GM21423 (cell line): ENCODE data around the gene RAB20.
A peak's percentile ranks its signal among the peaks of the same experiment; 100 is the strongest.
"Not testable (repeated sequence)": the region's sequence is repeated elsewhere in the genome, so short reads cannot be mapped to it uniquely, and the experiment has no call there.

ENCODE experiments used
- ATAC-seq: cut with Tn5 transposase; IDR thresholded peaks from one replicate; pipeline ENCODE4 v1.9.1; 2021; ENCODE audit warnings: mild to moderate bottlenecking, moderate library complexity; ENCODE audit not compliant: unreplicated experiment

Gene RAB20

DNA sequence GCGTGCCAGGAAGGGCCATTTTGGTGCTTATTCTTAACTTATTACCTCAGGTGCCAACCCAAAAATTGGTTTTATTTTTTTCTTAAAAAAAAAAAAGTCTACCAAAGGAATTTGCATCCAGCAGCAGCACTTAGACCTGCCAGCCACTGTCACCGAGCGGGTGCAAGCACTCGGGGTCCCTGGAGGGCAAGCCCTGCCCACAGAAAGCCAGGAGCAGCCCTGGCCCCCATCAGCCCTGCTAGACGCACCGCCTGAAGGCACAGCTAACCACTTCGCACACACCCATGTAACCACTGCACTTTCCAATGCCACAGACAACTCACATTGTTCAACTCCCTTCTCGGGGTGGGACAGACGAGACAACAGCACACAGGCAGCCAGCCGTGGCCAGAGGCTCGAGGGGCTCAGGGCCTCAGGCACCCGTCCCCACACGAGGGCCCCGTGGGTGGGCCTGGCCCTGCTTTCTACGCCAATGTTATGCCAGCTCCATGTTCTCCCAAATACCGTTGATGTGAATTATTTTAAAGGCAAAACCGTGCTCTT lies 49.3 kb downstream of the RAB20 start:
- no peak for ATAC-seq

DNA sequence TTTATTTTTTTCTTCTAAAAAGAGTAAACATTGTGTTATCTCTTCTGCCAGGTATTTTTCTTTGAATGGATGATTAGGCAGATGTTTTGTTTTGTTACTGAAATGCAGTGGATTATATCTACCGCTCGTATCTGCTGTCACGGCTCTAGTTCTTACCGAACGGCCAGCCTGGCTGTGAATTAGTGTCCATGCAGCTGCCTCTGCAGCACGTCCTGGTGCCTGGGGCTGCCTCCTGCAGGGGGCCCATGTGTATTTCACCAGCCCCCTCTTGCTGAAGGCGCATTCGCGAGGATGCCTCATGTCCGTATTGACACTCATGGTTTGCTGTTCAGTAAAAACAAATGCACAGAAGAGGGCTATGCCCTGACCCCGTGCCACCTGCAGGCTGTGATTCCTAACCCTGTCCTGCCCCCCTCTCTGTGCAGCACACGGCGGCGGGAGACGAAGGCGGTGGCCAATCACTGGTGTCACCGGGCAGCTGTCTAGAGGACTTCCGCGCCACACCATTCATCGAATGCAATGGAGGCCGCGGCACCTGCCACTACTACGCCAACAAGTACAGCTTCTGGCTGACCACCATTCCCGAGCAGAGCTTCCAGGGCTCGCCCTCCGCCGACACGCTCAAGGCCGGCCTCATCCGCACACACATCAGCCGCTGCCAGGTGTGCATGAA lies 49.9 kb downstream of the RAB20 start:
- no peak for ATAC-seq

DNA sequence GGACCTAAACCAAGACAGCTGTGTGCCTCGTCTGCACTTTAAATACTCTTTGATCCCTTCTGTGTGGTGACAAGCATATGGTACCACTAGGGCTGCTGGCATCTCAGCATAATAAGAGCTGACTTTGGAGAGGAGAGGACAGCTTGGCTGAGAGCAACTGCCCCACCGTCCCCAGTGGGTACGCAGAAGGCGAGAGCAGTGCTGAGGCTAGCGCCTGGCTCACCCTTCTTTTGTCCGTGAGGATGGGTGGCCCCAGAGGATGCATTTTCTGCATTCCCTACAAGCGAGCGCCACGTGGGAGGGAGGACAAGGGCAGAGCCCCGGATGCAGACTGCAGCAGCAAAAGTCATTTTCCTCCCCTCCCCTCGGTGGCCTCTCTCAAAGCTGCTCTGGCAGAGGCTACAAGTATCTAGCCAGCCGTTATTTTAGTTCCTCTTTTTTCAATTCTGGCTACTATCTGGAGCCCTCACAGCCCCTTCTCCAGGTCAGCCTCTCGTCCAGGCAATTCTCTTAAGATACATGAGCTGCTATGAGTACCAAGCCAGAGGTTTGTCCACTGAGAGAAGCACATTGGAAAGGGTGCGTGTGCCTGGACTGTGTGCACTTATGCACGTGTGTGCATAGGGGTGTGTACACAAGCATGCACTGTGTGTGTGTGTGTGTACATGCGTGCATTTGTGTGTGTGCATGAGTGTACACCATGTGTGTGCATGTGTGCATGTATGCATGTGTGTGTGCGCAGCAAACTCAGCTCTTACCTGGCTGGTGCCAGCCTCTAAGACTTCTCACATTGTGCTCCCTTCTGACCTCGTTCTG lies 51.3 kb downstream of the RAB20 start:
- ATAC-seq = peak; percentile 53

DNA sequence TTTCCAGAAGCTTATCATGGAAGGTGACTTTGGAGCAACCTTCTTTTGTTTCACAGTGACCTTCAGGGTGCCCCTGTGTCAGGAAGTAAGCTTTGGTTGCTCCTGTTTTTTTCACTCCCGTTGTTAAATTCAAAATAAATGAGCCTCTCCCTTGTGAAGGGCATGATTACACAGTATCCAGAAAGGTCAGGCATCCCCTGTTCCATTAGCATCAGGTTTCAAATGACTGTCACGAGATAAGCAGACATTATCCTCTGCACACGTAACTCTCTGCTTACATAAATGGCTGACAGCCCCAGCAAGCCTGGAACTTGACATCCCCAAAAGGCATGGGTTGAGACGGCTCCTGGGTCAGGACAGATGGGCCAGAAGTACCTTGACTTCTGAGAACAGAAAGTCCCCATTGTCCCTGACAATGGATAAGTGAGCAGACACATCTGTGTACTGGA lies 52.0 kb downstream of the RAB20 start:
- ATAC-seq = no peak

DNA sequence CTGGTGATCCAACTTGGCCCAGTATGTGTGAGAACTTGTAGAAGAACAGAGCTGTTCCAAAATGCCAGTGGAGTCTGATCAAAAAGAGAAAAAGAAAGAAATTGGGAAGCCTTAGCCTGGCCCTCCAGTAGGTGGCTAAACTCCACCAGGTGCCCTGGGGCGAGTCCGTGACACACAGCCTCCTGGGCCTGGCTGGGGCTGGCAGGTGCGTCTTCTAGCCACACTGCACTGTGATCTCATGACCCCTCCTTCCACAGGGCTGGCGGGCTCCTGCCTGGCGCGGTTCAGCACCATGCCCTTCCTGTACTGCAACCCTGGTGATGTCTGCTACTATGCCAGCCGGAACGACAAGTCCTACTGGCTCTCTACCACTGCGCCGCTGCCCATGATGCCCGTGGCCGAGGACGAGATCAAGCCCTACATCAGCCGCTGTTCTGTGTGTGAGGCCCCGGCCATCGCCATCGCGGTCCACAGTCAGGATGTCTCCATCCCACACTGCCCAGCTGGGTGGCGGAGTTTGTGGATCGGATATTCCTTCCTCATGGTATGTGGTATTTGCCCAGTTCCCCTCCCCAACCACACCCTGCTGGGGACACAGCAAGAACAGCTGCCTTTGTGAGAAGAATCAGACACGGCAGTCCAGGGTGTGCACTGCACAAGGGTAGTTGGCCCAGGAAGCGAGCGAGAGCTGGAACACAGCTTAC lies 53.7 kb downstream of the RAB20 start:
- ATAC-seq = no peak

DNA sequence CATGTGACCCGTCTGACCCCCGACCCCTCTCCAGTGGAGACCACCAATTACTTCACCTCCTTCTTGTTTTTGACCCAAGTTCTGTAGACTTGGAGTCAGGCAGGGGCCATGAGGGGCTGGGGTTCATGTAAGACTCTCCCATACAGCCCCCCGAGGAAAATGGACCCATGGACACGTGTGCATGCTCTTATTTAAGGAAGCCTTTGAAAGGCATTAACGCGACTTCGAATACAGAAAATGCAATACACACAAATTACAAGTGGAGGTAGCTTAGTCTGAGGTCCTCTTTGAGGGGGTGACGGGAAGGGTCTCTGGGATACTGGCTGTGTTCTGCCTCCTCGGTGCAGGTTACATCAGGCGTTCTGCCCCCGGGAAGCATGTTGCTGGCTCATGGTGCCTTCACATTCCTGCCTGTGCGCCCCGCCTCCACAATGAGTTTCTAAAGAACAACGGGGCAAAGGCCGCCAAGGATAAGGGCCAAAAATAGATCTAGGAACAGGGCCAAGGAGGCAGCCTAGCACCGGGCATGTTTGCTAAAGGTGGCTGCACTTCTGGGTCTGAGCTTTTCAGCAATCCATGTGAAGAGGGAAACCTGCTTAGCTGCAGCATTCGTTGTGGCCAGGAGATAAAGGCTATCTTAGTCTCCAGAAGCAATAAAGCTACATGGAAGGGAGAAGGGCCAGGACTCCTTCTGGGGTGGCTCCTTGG lies 54.5 kb downstream of the RAB20 start:
- no peak for ATAC-seq

DNA sequence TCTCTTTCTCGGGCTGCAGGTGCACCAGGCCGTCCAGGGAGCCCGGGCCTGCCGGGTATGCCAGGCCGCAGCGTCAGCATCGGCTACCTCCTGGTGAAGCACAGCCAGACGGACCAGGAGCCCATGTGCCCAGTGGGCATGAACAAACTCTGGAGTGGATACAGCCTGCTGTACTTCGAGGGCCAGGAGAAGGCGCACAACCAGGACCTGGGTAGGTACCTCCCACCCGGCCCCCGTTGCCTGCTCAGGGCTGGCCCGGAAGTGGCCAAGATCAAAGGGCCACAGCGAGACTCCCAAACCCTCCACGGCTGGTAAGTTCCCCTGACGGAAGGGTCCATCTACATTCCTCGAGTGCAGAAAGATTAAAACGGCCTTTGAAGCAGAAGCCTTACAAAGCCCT lies 55.1 kb downstream of the RAB20 start:
- ATAC-seq = no peak

DNA sequence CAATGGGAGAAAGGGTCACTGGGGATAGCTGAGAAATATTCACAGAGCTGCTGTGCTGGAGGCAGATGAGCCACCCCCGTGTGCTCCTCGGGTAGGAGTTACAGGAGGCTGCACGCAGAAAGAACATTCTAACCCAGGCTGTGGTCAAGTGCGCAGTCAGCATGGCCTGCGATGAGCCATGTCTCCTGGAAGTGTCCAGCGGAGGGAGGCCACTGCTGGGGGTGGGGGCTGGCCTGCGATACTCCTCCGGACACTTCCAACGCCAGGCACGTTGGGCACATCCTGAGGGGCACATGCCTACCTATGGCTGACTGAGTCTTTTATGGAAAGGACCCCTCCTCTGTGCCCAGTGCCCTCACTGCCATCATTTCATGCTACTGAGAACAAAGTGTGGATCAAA lies 55.9 kb downstream of the RAB20 start:
- ATAC-seq = no peak

DNA sequence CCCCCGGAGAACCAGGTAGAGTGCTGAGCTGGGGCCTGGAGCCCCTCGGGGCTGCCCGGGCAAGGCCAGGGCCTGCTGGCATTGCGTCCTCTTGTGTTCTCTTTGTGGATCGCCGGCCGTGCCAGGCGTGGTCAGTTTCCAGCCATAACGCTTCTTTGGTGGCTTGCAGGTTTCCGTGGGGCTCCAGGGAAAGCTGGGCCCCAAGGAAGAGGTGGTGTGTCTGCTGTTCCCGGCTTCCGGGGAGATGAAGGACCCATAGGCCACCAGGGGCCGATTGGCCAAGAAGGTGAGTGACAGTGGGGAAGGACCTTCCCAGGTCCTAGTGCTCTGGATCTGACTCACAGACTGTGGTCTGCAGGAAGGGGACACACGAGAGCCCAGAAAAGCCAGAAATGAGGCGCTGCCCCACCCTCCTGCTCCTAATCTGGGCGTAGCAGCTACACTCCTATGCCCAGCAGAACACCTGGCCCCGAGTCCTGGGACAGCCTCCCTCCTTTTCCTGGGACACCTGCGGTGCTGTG lies 57.5 kb downstream of the RAB20 start:
- ATAC-seq = no peak

DNA sequence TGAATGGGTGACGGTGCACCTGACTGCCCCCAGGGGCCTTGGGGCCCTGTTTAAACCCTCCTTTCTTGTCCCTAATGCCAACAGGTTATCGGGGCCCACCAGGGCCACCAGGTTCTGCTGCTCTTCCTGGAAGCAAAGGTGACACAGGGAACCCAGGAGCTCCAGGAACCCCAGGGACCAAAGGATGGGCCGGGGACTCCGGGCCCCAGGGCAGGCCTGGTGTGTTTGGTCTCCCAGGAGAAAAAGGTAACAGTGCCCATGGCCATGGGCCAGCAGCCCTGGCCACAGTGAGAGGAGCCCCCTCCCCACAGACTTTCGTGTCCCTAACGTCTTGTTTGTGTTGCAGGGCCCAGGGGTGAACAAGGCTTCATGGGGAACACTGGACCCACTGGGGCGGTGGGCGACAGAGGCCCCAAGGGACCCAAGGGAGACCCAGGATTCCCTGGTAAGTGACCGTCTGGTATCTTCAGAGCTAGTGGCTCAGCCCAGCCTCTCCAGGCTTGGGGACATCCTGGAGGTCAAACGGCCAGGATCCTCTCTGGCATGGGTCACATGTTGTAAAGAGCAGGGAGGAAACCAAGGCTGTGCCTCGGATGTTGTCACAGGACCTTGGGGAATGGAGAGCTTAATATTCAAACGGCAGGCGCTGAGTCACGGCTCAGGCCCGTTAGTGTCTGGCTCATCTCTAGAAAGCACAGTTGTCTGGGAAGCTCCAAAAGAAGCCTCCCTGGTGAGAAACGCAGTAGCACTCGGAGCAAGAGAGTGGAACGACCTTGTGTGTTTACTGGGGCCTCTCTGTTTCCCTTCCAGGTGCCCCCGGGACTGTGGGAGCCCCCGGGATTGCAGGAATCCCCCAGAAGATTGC lies 58.3 kb downstream of the RAB20 start:
- ATAC-seq = no peak

DNA sequence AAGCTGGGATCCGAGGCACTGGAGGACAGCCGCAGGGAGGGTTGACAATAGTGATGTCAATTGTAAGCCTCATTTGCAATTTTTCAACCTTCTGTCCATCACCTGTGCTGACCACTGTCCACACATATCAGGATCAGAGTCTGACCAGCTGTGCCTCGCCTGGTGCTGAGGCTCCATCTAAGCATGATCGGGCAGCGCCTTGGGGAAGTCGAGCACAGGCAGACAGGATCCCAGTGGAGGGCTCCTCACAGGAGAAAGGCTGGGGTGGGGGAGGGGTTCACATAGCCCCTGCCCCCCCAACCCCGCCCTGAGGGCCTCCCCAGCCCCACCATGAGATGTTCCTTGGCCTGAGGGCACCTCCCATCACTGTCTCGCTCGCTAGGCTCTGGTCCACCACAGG lies 60.3 kb downstream of the RAB20 start:
- no peak for ATAC-seq

DNA sequence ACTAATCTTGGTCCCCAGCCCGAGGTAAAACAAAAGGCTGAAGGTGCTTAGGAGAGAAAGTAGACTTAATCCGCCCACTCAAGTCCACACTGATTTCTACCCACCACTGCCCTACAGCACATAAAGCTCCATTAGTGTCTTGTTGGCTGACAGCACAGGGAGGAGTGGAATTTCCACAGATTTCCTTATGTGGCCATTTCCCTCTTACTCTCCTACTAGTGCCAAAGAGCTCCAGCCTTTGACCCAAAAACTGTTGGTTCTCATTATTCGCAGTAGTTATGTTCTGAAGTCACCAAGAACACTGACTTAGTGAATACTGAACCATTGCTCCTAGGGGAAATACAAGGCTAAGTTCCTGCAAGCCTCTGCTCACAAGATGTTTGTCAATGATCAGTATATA lies 61.2 kb downstream of the RAB20 start:
- ATAC-seq = no peak

DNA sequence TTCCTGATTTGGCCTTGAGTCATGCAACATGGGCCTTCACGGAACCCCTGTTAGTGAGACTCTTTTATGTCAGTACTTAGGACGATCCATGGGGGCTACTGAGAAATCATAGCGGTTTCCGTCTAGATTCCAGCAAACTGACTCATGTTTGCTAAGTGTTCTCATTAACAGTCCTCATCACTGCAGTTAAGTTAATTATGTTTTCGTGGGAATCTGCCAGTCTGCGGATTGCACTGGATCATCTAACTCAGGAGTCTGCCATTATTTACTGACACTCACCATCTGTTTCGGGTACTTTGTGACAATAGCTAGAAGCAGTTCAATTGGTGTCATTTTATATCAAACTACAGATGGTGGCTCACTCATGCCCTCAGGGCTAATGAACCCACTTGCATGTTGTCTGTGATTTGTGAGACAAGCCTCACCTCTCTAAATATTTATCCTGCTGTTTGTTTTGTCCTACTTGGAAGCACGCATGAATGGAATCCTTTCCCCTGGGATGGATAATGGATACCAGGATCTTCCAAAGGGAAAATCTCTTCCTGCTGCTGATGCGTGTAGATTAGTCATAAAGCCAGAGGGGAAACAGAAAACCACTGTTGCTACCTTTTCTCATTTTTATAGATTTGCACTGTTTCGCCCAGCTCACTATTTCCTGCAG lies 61.8 kb downstream of the RAB20 start:
- ATAC-seq = no peak

DNA sequence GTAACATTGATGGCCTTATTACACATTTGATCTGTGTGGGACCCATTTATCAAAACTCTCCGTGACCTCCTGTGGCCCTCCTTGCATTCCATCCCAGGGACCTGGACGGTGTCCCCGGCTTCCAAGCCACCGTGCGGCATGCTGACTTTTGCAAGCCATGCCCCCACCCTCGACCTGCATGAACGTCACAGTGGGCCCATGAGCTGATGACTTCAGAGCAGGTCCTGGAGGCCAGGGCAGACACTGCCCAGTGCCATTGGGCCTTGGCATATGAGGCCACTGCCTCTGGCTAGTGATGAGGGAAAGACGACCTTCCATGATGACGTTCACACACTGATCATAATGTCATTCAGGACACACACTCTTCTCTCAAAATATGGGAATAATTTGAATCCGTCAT lies 62.8 kb downstream of the RAB20 start:
- no peak for ATAC-seq

DNA sequence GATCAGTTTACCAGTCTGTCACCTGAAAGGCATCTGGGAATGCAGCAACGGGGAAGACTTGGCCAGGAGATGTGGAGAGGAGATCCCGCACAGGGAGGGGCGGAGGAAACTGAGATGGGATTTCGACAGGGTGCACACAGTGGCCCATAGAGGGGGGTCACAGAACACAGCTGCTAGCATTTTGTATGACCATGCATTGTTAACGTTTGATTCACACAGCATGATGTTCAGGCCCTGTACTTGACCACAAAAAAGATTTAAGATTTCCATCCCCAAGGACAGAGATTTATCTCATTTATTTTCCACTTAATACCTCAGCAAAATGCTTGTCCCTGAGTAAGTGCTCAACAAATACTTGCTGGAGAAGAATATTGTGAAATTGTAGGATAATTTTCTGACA lies 63.2 kb downstream of the RAB20 start:
- ATAC-seq = no peak

DNA sequence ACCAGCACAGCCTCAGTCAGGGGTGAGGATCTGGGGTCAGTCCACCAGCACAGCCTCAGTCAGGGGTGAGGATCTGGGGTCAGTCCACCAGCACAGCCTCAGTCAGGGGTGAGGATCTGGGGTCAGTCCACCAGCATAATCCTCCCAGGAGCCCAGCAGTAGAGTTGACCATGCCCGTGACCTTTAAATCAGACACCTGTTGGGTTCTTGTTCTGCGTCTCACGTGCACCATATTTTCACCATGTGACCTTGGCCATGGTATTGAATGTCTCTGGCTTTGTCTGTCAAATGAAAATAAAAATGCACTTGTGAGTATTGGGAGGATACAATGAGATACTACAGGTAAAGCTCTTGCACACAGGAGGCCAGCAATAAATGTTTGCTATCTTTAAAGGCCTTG lies 63.6 kb downstream of the RAB20 start:
- not testable (repeated sequence) for ATAC-seq

DNA sequence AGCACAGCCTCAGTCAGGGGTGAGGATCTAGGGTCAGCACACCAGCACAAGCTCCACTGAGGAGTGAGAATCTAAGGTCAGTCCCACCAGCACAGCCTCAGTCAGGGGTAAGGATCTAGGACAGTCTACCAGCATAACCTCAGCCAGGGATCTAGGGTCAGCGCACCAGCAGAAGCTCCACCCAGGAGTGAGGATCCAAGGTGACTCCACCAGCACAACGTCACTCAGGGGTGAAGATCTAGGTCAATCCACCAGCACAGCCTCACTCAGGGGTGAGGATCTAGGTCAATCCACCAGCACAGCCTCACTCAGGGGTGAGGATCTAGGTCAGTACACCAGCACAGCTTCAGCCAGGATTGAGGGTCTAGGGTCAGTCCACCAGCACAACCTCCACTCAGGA lies 64.5 kb downstream of the RAB20 start:
- no peak for ATAC-seq

DNA sequence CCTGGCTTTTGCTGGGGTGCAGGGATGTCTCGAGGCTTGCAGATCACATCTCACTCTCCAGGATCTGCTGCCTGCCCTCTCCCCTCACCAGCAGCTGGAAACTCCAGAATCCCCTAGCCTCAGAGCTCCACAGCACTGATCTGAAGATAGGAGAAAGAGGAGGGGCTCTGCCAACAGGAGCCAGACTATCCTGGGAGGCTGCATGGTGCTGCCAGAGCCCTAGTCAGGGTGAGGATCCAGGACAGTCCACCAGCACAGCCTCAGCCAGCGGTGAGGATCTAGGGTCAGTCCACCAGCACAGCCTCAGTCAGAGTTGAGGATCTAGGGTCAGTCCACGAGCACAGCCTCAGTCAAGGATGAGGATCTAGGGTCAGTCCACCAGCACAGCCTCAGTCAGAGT lies 65.2 kb downstream of the RAB20 start:
- ATAC-seq = no peak

DNA sequence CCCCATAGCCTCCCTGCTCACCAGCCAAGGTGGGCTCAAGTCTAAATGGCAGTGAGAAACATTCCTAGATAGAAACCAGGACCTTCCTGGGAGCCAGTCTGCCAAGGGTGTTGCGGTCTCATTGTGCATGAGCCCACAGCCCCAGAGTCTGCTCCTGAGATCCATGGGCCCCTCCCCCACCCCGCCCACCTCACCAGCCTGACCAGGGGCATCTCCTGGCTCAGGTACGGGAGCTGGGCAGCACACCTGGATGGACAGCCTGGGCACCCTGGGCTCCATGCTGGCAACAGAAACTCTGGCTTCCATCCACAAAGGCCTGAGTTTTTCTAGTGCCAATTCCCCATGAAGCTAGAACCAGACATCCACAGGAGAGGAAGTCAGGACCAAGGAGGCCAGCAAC lies 65.6 kb downstream of the RAB20 start:
- ATAC-seq = no peak
